ENCODE results near the gene ACER1. TPM values are rescaled to one million over a fixed set of nuclear protein-coding genes. Genes with fewer than 3 reads are reported as not detected.
A peak's percentile ranks its signal among the peaks of the same experiment; 100 is the strongest.

ACER1 gene
- total RNA-seq, 3 donors from 2014 or later = not detected

GRCh38 chr19:6279931-6280591, 53.4 kb downstream of the ACER1 start, which contains the start of gene MLLT1:
TSS of gene MLLT1 (minus strand) at chr19:6279975. CDS start at chr19:6279784, 191 bp downstream.
- TF ChIP-seq, protein P1, sequence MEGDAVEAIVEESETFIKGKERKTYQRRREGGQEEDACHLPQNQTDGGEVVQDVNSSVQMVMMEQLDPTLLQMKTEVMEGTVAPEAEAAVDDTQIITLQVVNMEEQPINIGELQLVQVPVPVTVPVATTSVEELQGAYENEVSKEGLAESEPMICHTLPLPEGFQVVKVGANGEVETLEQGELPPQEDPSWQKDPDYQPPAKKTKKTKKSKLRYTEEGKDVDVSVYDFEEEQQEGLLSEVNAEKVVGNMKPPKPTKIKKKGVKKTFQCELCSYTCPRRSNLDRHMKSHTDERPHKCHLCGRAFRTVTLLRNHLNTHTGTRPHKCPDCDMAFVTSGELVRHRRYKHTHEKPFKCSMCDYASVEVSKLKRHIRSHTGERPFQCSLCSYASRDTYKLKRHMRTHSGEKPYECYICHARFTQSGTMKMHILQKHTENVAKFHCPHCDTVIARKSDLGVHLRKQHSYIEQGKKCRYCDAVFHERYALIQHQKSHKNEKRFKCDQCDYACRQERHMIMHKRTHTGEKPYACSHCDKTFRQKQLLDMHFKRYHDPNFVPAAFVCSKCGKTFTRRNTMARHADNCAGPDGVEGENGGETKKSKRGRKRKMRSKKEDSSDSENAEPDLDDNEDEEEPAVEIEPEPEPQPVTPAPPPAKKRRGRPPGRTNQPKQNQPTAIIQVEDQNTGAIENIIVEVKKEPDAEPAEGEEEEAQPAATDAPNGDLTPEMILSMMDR (IDR thresholded peaks at IDR 0.05) = peak; percentile 73
- intact Hi-C loops (cut with DNase I, micrococcal nuclease) = no loop called here
- ATAC-seq = peak; percentile 98
- Histone ChIP-seq H3K9me3 (no peaks in the 10 kb centered on the region), H3K4me3 (peak within 1 kb of the TSS; percentile 59), H3K4me1 (ENCODE audit: low read depth) (peaks cover 25% of the 10 kb centered on the region), H3K36me3 (ENCODE audit: low read depth) (no peaks in the 10 kb centered on the region)
- peak; percentile 96 to 99 (median 98) for DNase-seq

DNA sequence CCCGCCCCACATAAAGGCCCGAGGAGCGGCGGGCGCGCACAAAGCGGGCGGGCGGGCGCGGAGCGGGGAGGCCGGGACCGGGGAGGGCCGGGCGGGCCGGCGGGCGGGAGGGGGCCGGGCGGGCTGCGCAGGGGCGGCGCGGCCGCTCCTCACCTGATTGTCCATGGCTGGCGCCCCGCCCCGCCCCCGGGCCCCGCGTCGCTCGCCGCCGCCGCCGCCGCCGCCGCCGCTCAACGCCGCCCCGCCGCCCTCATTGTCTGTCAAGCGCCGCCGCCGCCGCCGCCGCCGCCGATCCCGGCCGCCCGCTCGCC, 53.8 kb downstream of the ACER1 start:
- TF ChIP-seq, protein P1 (IDR thresholded peaks at IDR 0.05) = no peak
- no peak for DNase-seq
- ATAC-seq = peak; percentile 19
- Histone ChIP-seq H3K4me1 (ENCODE audit: low read depth) (peaks cover 28% of the 10 kb centered on the region), H3K36me3 (ENCODE audit: low read depth) (no peaks in the 10 kb centered on the region), H3K9me3 (no peaks in the 10 kb centered on the region), H3K4me3 (peak overlapping the region; percentile 59)
- intact Hi-C loops (cut with DNase I, micrococcal nuclease) = no loop called here

DNA sequence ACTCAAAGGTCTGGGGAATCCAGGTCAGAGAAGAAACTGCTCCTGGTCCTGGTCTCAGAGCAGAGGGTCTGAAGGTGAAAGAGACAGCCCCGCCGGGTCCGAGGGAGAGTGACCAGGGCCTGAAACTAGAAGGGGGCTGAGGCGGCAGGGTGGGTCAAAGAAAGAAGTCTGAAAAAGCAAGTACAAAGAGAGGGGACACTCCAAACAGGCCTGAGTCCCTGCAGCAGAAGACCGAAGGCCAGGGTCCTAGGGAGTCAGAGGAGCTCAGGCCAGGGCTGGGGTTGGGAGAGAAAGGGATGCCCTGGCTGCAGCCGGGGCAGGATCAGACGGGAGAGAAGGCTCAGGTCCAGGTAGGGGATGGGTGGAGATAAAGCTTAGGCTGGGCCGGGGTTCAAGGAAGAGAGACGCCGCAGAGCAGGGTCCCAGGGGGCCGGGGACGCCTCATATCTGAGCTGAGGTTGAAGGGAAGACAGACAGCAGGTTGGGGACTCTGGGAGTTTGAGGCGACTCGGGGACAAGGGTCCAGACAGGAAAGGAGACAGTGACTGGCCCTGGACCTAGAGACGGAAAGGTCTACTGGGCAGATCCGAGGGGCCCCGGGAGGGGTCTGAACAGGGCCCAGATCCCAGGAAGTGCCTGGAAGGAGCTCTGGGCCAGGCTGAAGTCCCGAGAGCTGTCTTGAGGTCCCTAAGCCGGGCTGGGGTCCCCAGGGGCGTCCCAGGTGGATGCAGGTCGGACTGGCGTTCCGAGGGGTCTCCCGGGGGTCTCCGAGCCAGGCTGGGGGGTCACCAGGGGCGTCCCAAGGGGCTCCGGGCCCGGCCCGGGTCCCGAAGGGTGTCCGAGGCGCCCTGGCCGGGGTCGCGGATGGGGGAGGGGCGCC, 54.4 kb downstream of the ACER1 start:
- no peaks in the 10 kb centered on the region for H3K36me3 ChIP-seq (ENCODE audit: low read depth)
- ATAC-seq (no peak), DNase-seq (no peak)
- no peaks in the 10 kb centered on the region for H3K9me3 ChIP-seq
- peak overlapping the region; percentile 59 for H3K4me3 ChIP-seq
- TF ChIP-seq, protein P1 (IDR thresholded peaks at IDR 0.05) = no peak
- intact Hi-C loops (cut with DNase I, micrococcal nuclease) = no loop called here
- peaks cover 32% of the 10 kb centered on the region for H3K4me1 ChIP-seq (ENCODE audit: low read depth)

DNA sequence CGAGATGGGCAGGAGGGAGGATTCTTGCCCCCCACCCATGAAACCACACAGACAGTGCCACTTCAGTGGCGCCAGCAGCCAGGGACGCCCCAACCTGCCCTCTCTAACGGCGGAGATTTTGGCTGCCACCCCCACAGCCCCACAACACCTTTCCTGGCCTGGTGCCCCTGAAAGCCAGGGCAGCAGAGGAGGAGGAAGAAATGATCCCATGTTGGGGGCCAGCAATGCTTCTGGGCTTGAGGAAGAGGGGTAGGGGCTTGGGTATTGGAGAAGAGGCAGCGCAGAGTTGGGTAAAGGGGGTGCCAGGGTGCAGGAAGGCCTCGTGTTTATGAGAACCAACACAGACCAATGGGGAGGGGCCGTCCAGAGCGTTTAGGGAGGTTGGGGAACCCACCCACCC, 55.4 kb downstream of the ACER1 start:
- Histone ChIP-seq H3K36me3 (ENCODE audit: low read depth) (no peaks in the 10 kb centered on the region), H3K9me3 (no peaks in the 10 kb centered on the region), H3K4me3 (no peak overlapping the region), H3K4me1 (ENCODE audit: low read depth) (peaks cover 34% of the 10 kb centered on the region)
- DNase-seq (no peak), ATAC-seq (no peak)
- intact Hi-C loops (cut with DNase I, micrococcal nuclease) = no loop called here
- TF ChIP-seq, protein P1 (IDR thresholded peaks at IDR 0.05) = no peak

DNA sequence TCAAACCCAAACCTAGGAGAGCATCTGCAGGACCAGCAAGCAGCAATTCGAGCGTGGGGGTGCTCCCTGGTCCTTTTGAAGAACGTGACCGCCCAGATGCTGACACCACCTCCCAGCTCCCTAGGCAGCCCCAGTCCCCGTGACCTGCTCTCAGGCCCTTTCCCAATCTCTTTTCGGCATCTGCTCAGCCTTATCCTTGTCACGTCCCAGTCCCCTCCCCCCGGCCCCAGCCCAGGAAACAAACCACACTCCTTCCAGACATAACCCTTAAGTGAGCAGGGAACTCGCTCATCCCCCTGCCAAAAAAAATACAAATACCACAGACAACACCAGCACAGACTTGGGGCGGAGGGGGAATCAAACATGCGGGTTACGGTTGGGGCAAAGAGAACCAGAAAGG, 57.0 kb downstream of the ACER1 start:
- ATAC-seq (no peak), DNase-seq (peak; percentile 35 to 70 (median 45))
- no peaks in the 10 kb centered on the region for H3K36me3 ChIP-seq (ENCODE audit: low read depth)
- TF ChIP-seq, protein P1 (IDR thresholded peaks at IDR 0.05) = no peak
- no peaks in the 10 kb centered on the region for H3K9me3 ChIP-seq
- intact Hi-C loops (cut with DNase I, micrococcal nuclease) = no loop called here
- H3K4me3 ChIP-seq = no peak overlapping the region
- peaks cover 42% of the 10 kb centered on the region for H3K4me1 ChIP-seq (ENCODE audit: low read depth)
